ENCODE data around the gene PILRB.

GRCh38 chr7:100372694-100373093, 14.8 kb downstream of the PILRB start:
- TF ChIP-seq SIN3A (IDR thresholded peaks at IDR 0.05; ENCODE audit: borderline replicate concordance, insufficient read depth, low read depth, low read length): no peak
- no peak for TF ChIP-seq TCF7L2 (IDR thresholded peaks at IDR 0.05; ENCODE audit: low read depth, low read length)
- TF ChIP-seq, protein P1, sequence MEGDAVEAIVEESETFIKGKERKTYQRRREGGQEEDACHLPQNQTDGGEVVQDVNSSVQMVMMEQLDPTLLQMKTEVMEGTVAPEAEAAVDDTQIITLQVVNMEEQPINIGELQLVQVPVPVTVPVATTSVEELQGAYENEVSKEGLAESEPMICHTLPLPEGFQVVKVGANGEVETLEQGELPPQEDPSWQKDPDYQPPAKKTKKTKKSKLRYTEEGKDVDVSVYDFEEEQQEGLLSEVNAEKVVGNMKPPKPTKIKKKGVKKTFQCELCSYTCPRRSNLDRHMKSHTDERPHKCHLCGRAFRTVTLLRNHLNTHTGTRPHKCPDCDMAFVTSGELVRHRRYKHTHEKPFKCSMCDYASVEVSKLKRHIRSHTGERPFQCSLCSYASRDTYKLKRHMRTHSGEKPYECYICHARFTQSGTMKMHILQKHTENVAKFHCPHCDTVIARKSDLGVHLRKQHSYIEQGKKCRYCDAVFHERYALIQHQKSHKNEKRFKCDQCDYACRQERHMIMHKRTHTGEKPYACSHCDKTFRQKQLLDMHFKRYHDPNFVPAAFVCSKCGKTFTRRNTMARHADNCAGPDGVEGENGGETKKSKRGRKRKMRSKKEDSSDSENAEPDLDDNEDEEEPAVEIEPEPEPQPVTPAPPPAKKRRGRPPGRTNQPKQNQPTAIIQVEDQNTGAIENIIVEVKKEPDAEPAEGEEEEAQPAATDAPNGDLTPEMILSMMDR (IDR thresholded peaks at IDR 0.05): no peak
- no peak for TF ChIP-seq POLR2AphosphoS5 (IDR thresholded peaks at IDR 0.05; ENCODE audit: low read depth, low read length)
- no peak for TF ChIP-seq REST (IDR thresholded peaks at IDR 0.05; ENCODE audit: insufficient read depth in 1 of 2, low read depth in 2 of 2, low read length in 1 of 2)
